Duodenal mucosa (tissue), 2 donors: ENCODE measurements around the gene SCP2D1.

Source experiments
- H3K27ac ChIP-seq: one replicate; pipeline ENCODE4 v1.7.0; 2013; ENCODE audit warnings: low read depth, low read length
- H3K27me3 ChIP-seq, 2 donors: one replicate each; pipeline ENCODE4 v1.7.0; 2013; ENCODE audit warnings: low read length in 2 of 2, control low read depth in 1 of 2; ENCODE audit not compliant: insufficient read depth in 2 of 2, control insufficient read depth in 1 of 2
- H3K36me3 ChIP-seq, 2 donors: one replicate each; pipeline ENCODE4 v1.7.0; 2013; ENCODE audit warnings: low read length in 2 of 2, control low read depth in 1 of 2; ENCODE audit not compliant: insufficient read depth in 2 of 2, control insufficient read depth in 1 of 2
- H3K4me1 ChIP-seq, 2 donors: one replicate each; pipeline ENCODE4 v1.7.0; 2013; ENCODE audit warnings: low read length in 2 of 2, control low read depth in 1 of 2; ENCODE audit not compliant: insufficient read depth in 2 of 2, control insufficient read depth in 1 of 2
- H3K4me3 ChIP-seq, 2 donors: one replicate each; pipeline ENCODE4 v1.7.0; 2013; ENCODE audit warnings: low read length in 2 of 2, low read depth in 1 of 2
- H3K9ac ChIP-seq, 2 donors: one replicate each; pipeline ENCODE4 v1.7.0; 2013; ENCODE audit warnings: low read length in 2 of 2, low read depth in 1 of 2
- H3K9me3 ChIP-seq, 2 donors: one replicate each; pipeline ENCODE4 v1.7.0; 2013; ENCODE audit warnings: low read length in 2 of 2, control low read depth in 1 of 2; ENCODE audit not compliant: control insufficient read depth in 1 of 2

The SCP2D1 gene

GRCh38 chr20:18840248-18840645, 26.7 kb downstream of the SCP2D1 start:
- no peaks in the 10 kb centered on the region for H3K4me1 ChIP-seq

GRCh38 chr20:18845017-18845416, 31.4 kb downstream of the SCP2D1 start:
- Histone ChIP-seq H3K27me3 (no peaks in the 10 kb centered on the region), H3K9me3 (no peaks in the 10 kb centered on the region), H3K27ac (no peak overlapping the region)

More at GRCh38 chr20:18840248-18840645, 26.7 kb downstream of the SCP2D1 start:
- Histone ChIP-seq H3K36me3 (no peaks in the 10 kb centered on the region), H3K9ac (no peak overlapping the region), H3K9me3 (no peaks in the 10 kb centered on the region), H3K4me3 (no peak overlapping the region), H3K27ac (no peak overlapping the region), H3K27me3 (no peaks in the 10 kb centered on the region)

GRCh38 chr20:18847226-18847755, 33.7 kb downstream of the SCP2D1 start:
- H3K9me3 ChIP-seq = no peaks in the 10 kb centered on the region
- H3K4me1 ChIP-seq = no peaks in the 10 kb centered on the region
- H3K4me3 ChIP-seq = no peak overlapping the region

More at GRCh38 chr20:18845017-18845416, 31.4 kb downstream of the SCP2D1 start:
- Histone ChIP-seq H3K4me3 (no peak overlapping the region), H3K9ac (no peak overlapping the region), H3K36me3 (no peaks in the 10 kb centered on the region), H3K4me1 (no peaks in the 10 kb centered on the region)

GRCh38 chr20:18849131-18849530, 35.5 kb downstream of the SCP2D1 start:
- Histone ChIP-seq H3K9me3 (no peaks in the 10 kb centered on the region), H3K9ac (no peak overlapping the region), H3K4me3 (no peak overlapping the region), H3K4me1 (no peaks in the 10 kb centered on the region), H3K36me3 (no peaks in the 10 kb centered on the region), H3K27ac (no peak overlapping the region), H3K27me3 (no peaks in the 10 kb centered on the region)

More at GRCh38 chr20:18847226-18847755, 33.7 kb downstream of the SCP2D1 start:
- H3K9ac ChIP-seq = no peak overlapping the region
- no peaks in the 10 kb centered on the region for H3K27me3 ChIP-seq
- no peak overlapping the region for H3K27ac ChIP-seq
- no peaks in the 10 kb centered on the region for H3K36me3 ChIP-seq

- Histone ChIP-seq H3K4me3 (no peak overlapping the region), H3K36me3 (no peaks in the 10 kb centered on the region), H3K9me3 (no peaks in the 10 kb centered on the region), H3K4me1 (no peaks in the 10 kb centered on the region), H3K9ac (no peak overlapping the region), H3K27me3 (no peaks in the 10 kb centered on the region), H3K27ac (no peak overlapping the region)
Measured at GRCh38 chr20:18851629-18852028, 38.0 kb downstream of the SCP2D1 start.

GRCh38 chr20:18852318-18852717, 38.7 kb downstream of the SCP2D1 start:
- H3K27ac ChIP-seq = no peak overlapping the region
- H3K27me3 ChIP-seq = no peaks in the 10 kb centered on the region
- H3K4me1 ChIP-seq = no peaks in the 10 kb centered on the region
- H3K36me3 ChIP-seq = no peaks in the 10 kb centered on the region
- no peaks in the 10 kb centered on the region for H3K9me3 ChIP-seq
- H3K4me3 ChIP-seq = no peak overlapping the region
- H3K9ac ChIP-seq = no peak overlapping the region

GRCh38 chr20:18853216-18853615, 39.6 kb downstream of the SCP2D1 start:
- Histone ChIP-seq H3K27ac (no peak overlapping the region), H3K9me3 (no peaks in the 10 kb centered on the region), H3K27me3 (no peaks in the 10 kb centered on the region), H3K4me1 (no peaks in the 10 kb centered on the region), H3K36me3 (no peaks in the 10 kb centered on the region), H3K4me3 (no peak overlapping the region), H3K9ac (no peak overlapping the region)

- Histone ChIP-seq H3K36me3 (no peaks in the 10 kb centered on the region), H3K4me3 (no peak overlapping the region), H3K27me3 (no peaks in the 10 kb centered on the region), H3K4me1 (no peaks in the 10 kb centered on the region), H3K9ac (no peak overlapping the region), H3K27ac (no peak overlapping the region), H3K9me3 (no peaks in the 10 kb centered on the region)
Measured at GRCh38 chr20:18853946-18854646, 40.5 kb downstream of the SCP2D1 start.

- no peak overlapping the region for H3K4me3 ChIP-seq
- H3K27ac ChIP-seq = no peak overlapping the region
- no peaks in the 10 kb centered on the region for H3K4me1 ChIP-seq
- H3K27me3 ChIP-seq = no peaks in the 10 kb centered on the region
- H3K9me3 ChIP-seq = no peaks in the 10 kb centered on the region
- H3K9ac ChIP-seq = no peak overlapping the region
- H3K36me3 ChIP-seq = no peaks in the 10 kb centered on the region
Measured at GRCh38 chr20:18855882-18856281, 42.3 kb downstream of the SCP2D1 start.

- H3K27me3 ChIP-seq = no peaks in the 10 kb centered on the region
- no peaks in the 10 kb centered on the region for H3K9me3 ChIP-seq
- no peaks in the 10 kb centered on the region for H3K4me1 ChIP-seq
- H3K9ac ChIP-seq = no peak overlapping the region
- no peak overlapping the region for H3K4me3 ChIP-seq
- no peak overlapping the region for H3K27ac ChIP-seq
- H3K36me3 ChIP-seq = no peaks in the 10 kb centered on the region
Measured at GRCh38 chr20:18856873-18857272, 43.3 kb downstream of the SCP2D1 start.
